ENCODE results near the gene LRP3.
"Not testable (repeated sequence)": the region's sequence is repeated elsewhere in the genome, so short reads cannot be mapped to it uniquely, and the experiment has no call there.

LRP3 gene

GRCh38 chr19:33220115-33220514 lies 26.0 kb downstream of the LRP3 start:
- no peak for DNase-seq

- no peak for DNase-seq
These were observed 26.6 kb downstream of the LRP3 start for GRCh38 chr19:33220735-33221134.

DNA sequence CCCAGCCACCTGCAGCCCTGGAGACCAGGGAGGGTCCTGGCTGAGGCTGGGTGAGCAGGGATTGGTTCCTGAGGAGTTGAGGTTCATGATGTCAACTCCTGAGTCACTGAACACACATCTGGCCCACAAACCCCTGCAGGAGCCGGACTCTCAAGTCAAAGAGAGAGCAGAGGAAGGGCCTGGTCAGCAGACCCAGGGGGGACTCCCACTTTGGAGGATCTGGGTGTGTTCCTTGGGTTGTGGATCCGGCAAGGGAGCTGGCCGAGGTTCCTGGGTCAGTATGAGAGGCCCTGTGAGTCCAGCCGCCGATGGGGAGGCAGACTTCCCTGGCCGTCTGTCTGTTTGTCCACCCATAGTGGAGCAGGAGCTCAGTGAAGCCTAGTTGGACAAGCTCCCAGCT lies 27.5 kb downstream of the LRP3 start:
- DNase-seq = no peak

- DNase-seq = not testable (repeated sequence)
These were observed 28.1 kb downstream of the LRP3 start for GRCh38 chr19:33222255-33222654.

GRCh38 chr19:33224694-33225457 lies 30.7 kb downstream of the LRP3 start:
- no peak for DNase-seq

DNA sequence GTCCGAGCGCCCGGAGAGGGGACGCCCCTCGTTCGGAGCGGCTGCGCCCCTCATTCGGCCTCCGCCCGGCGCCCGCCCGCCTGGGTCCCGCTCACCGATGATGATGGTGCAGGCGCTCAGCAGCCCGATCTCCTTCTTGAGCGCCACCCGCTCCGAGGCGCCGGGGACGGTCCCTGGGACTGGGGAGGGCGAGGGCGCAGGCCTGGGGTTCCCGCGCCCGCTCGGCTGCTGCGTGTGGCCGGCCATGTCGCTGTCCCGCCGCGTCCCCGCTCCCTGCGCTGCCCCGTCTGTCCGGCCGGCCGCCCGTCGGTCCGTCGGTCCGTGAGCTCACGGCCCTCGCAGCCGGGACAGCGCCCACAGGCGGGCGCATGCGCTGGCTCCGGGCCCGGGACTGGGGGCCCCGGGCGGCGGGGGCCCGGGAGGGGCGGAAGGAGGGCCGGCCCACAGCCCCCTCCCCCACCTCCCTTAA lies 31.4 kb downstream of the LRP3 start, which contains the start of gene SLC7A10:
Gene SLC7A10 (minus strand): TSS at position 393 of the 469 bp plus-strand sequence. CDS start 147 bp downstream, at position 246.
- peak; percentile 55 for DNase-seq

DNA sequence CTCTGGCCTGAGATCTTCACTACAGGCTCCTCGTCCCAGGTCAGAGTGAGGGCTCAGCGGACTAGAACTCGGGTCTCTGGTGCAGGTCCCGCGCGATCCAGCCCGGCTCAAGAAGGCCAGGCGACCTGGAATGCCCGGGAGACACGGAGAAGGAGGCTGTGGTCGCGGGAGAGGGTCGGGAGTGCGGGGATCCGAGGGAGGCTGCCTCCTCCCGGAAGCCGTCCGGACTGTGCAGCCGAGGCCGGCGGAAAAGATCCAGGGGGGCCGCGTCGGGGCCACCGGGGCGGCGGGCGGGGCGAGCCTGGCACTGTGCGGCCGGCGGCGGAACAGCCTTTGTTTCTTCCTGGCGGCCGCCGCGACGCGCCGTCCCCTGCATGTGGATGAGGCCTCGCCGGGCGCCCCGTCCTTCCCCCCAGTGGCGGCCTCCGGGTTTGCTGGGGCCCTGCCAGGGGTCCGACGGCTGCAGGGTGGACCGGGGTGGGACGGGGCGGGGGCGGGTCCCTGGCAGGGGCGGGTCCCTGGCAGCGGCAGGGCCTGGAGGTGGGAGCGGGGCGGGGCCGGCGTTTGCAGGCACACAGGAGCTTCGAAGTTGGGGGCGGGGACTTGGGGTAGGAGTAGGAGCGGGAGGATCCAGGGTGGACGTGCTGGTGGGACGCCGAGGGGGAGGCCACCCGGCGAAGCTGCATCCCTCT lies 32.6 kb downstream of the LRP3 start:
- peak; percentile 52 for DNase-seq

GRCh38 chr19:33227242-33227650 lies 33.1 kb downstream of the LRP3 start:
- peak; percentile 30 for DNase-seq

DNA sequence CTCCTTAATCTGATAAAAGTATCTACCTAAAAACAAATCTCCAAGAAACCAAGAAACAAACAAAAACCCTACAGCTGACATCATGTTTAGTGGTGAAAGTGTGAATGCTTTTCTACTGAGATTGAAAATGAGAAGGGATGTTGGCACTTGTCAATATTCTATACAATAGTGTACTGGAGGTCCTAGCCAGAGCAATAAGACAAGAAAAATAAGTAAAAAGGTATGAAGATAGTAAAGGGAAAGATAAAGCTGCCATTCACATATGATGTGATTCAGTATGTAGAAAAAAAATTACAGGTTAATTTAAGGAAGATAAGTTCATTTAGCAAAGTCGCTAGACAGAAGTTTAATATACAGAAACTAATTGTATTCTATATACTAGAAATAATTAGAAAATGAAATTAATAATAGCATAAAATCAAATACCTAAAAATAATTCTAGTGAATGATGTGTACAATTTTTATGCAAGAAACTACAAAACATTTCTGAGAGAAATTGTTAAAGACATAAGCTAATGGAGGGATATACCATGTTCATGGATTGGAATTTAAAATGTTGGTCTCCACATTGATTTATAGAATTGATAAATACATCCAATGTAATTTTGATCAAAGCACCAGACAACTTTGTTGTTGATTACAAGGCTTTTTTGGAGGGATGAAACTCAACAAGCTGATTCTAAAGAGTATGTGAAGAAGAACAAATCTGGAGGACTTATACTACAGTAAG lies 33.9 kb downstream of the LRP3 start:
- DNase-seq = no peak

GRCh38 chr19:33229962-33230361 lies 35.8 kb downstream of the LRP3 start:
- DNase-seq = no peak

DNA sequence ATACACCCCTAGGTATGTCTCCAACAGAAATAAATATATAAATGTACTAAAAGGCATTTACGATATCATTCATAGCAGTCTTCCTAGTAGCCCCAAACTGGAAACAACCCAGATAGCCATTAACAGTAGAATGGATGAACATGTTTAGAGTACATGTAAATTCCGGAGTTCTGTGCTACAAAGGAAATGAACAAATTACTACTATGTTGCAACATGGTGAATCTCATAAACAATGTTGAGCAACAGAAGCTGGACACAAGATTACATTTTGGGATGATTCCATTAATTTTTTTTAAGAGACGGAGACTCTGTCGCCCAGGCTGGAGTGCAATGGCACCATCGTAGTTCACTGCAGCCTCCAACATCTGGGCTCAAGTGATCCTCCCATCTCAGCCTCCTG lies 37.4 kb downstream of the LRP3 start:
- no peak for DNase-seq

DNA sequence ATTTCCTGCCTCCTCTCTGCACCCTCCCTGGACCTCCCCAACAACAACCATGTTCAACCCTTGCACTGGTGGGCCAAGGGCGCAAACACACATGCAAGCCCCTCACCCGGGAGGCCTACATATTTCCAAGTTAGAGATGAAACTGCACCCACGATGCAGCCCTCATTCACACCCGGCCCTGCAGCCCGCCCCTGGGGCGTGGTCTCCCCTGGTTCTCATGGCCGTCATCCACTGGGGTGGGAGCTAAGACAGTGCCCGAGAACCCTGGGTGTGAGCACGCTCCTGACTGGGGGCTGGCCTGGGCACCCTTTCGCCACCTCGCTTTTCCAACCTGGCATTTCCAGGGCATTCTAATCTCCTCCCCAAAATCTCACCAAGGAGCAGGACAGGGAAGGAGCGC lies 38.5 kb downstream of the LRP3 start:
- DNase-seq = no peak

DNA sequence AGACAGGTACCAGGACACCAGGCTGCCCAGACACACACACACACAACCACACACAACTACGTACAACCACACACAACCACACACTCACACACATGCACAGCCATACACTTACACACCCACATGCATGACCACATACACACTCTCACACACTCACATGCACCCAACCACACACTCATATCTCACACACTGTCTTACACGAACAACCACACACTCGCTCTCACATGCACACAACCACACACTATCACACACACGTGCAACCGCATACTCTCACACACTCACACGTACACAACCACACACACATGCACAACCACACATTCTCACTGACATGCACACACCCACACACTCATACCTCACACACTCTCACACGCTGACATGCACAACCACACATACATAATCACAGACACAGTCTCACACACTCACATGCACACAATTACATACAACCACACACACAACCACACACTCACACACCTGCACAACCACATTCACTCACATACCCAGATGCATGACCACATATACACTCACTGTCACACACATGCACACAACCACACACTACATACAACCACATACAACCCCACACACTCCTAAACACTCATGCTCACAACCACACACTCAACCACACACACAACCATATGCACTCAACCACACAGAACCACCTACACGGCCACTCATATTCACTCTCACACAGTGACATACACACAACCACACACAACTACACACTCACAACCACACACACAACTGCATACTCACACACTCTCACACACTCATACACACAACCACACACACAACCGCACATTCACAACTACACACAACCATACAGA lies 39.1 kb downstream of the LRP3 start:
- DNase-seq = no peak

DNA sequence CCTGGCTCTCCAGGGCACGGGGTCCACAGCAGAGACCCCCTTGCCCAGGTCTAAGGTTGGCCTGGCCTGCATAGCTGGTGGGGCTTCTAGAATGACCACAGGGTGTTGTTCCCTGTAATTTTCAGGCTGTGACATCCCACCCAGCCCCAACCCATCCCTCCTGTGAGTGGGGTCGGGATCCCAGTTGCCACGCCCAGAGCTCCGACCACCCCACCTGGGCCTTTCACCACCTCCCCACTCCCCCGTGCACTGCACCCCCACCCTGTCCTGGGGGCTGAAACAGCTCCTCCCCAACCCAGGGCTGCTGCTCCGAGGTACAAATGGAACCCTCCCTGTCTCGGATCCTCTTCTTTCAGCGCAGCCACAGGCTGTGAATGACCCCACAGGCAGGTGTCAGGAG lies 40.0 kb downstream of the LRP3 start:
- no peak for DNase-seq

GRCh38 chr19:33234736-33235135 lies 40.6 kb downstream of the LRP3 start:
- no peak for DNase-seq

- peak; percentile 84 for DNase-seq
These were observed 41.3 kb downstream of the LRP3 start for GRCh38 chr19:33235269-33235995.

DNA sequence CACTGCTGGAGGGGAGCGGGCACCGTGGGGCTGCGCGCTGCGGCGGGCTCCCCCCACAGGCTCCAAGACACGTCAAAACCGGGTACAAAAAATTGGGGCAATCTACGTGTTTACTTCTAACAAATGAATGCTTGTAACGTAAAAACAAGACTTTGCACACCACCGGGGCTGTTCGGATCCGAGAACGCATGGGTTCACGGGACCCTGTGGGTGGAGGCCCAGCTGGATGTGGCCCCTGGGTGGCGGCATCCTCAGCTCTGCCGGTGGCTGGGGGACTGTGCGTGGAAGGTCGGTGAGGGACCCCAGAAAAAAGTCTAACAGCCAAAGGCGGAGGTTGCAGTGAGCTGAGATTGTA lies 41.8 kb downstream of the LRP3 start:
- DNase-seq = no peak

DNA sequence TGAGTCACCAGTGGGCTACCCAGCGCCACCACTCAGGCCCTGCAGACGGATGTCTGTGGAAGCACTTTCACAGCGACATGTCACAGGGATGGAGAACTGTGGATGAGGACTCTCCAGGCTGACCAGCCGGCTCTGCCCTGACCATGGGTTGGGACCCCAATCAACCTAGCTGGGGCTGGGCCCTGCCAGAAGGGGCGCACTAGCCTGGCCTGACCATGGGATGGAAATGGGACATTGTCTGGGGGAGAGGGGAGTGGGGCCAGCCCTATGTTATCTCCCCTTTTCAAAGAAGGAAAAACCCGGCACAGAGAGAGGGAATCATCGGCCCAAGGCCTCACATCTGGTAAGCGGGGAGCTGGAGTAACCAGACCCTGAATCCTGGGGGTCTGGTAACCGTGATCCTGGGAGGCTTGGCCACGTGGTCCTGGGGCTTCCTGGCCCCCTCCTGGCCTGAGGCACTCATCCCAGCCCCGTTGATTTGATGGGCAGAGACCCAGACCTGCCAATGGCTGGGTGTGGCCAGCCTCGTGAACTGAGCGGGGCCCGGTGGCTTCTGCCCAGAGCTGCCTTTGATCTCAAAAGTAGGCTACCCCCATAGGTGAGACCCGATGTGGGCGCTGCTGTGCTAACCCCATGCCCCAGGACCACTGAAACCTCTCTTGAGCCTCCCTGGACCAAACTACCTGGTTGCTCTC lies 42.7 kb downstream of the LRP3 start:
- no peak for DNase-seq

GRCh38 chr19:33238481-33239149 lies 44.5 kb downstream of the LRP3 start:
- DNase-seq = no peak

DNA sequence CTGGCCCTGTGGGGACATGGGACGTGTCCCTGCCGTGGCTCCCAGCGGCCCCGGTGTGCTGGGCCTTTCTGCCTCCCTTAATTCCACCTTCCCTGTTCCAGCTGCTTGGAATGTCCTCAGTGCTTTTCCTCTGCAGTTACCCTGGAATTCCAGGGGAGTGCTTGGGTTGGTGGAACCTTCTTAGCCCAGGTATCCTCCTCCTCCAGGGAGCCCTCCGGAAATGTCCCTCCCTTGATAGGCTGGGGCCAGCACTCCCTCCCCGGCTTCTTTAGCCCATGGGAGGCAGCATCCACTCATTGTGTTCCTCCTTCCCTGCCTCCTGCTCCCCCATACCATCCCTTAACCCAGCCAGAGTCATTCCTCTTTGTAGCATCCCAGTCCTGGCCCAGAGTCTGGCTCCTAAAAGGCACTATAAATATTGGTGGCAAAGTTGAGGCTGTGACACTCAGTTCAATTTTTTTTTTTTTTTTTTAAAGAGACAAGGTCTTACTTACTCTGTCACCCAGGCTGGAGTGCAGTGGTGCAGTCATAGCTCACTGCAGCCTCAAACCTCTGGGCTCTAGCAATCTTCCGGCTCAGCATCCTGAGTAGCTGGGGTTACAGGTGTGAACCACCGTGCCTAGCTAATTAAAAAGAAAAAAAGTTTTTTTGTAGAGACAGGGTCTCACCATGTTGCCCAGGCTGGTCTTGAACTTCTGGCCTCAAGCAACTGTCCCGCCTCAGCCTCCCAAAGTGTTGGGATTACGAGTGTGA lies 45.3 kb downstream of the LRP3 start:
- no peak for DNase-seq
